NB4 (cell line): ENCODE results near the gene SPSB4.

Source experiments
- DNase-seq: peaks from one replicate; pipeline ENCODE4 v3.0.0; 2010; ENCODE audit warnings: low read depth
- H3K4me3 ChIP-seq: one replicate; pipeline ENCODE4 v1.5.1; 2011; ENCODE audit warnings: mild to moderate bottlenecking, low read depth, low read length, moderate library complexity
- CTCF ChIP-seq: IDR thresholded peaks from one replicate; pipeline ENCODE4 v1.5.1; 2012; ENCODE audit warnings: low read depth, low read length
- MYC ChIP-seq: IDR thresholded peaks from 2 replicates; pipeline ENCODE4 v1.6.1; 2011; ENCODE audit warnings: low read depth, low read length
- POLR2A ChIP-seq: IDR thresholded peaks from 2 replicates; pipeline ENCODE4 v1.6.1; 2011; ENCODE audit warnings: mild to moderate bottlenecking; ENCODE audit not compliant: insufficient read length; ENCODE audit errors: extremely low read depth
- TF ChIP-seq, protein P1 (sequence below): IDR thresholded peaks from 2 replicates; pipeline ENCODE4 v1.6.1; 2011; ENCODE audit warnings: low read depth, low read length

Gene SPSB4

DNA sequence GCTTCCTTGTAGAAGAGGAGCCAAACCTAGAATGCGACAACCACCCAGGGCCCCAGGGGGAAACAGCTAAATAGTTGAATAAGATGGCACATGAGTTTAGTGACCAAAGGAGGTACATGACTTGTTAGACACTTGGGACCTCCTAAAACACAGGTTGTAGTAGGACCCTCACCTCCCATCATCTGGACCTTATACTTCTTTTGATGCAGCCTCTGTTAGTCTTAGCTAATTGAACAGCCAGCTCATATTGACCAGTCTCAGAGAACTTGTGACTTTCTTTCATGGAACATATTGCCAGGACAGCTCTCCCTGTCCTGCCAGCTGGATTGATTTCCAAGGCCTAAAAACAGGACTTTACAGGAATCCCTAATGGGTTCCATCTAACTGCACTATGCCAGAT, 45.0 kb downstream of the SPSB4 start:
- TF ChIP-seq, protein P1, sequence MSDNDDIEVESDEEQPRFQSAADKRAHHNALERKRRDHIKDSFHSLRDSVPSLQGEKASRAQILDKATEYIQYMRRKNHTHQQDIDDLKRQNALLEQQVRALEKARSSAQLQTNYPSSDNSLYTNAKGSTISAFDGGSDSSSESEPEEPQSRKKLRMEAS = no peak
- TF ChIP-seq CTCF = no peak
- no peak for TF ChIP-seq MYC
- no peak for TF ChIP-seq POLR2A
- DNase-seq = no peak
- no peak overlapping the region for H3K4me3 ChIP-seq

DNA sequence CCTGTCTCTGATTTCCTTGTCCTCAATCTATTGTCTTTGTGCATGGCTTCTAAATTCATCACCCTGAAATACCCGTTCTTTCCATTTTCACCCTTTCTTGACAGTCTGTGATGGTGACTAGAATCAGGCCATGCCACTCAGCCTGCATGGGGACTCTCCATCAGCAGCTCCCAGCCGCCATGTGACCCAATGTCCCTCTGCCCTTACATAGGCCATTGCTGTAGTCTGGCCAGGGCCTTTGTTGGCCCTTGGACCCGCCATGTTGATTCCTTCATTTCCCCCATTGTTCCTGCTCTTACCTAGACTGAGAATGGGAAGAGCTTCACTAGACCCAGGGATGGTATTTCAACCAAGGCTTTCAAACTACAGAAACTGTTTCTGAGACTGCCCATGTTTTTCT, 45.8 kb downstream of the SPSB4 start:
- H3K4me3 ChIP-seq = no peak overlapping the region
- TF ChIP-seq POLR2A = no peak
- no peak for TF ChIP-seq CTCF
- TF ChIP-seq, protein P1 = no peak
- TF ChIP-seq MYC = no peak
- DNase-seq = no peak

DNA sequence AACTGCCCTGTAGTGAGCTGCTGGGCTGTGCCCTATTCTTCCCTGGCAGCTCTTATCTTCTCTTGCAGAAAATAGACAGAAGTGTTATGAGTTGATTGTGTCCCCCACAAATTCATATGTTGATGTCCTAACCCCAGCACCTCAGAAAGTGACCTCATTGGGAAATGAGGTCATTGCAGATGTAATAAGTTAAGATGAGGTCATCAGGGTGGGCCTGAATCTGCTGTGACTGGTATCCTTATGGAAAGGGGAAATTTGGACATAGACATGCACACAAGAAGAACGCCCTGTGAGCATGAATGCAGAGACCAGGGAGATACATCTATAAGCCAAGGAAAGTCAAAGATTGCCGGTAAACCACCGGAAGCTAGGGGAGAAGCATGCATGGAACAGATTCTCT, 49.0 kb downstream of the SPSB4 start:
- H3K4me3 ChIP-seq = no peak overlapping the region
- DNase-seq = no peak
- no peak for TF ChIP-seq POLR2A
- TF ChIP-seq, protein P1 = no peak
- no peak for TF ChIP-seq MYC
- no peak for TF ChIP-seq CTCF

- DNase-seq = no peak
- TF ChIP-seq POLR2A = no peak
- TF ChIP-seq MYC = no peak
- TF ChIP-seq CTCF = no peak
- H3K4me3 ChIP-seq = no peak overlapping the region
Observed at GRCh38 chr3:141100531-141101320, 49.6 kb downstream of the SPSB4 start.

- TF ChIP-seq CTCF (no peak), MYC (no peak), POLR2A (no peak)
- TF ChIP-seq, protein P1 = no peak
- DNase-seq = no peak
- H3K4me3 ChIP-seq = no peak overlapping the region
Observed at GRCh38 chr3:141102372-141102771, 51.2 kb downstream of the SPSB4 start.
